Muscle layer of duodenum (tissue), 2 donors: Measurements from ENCODE around the gene CLK1.
"Not testable (repeated sequence)": the region's sequence is repeated elsewhere in the genome, so short reads cannot be mapped to it uniquely, and the experiment has no call there.

Experiments used
- H3K27ac ChIP-seq: one replicate; pipeline ENCODE4 v1.7.0; 2013; ENCODE audit warnings: mild to moderate bottlenecking, low read length
- H3K27me3 ChIP-seq: one replicate; pipeline ENCODE4 v1.7.0; 2013; ENCODE audit warnings: low read depth, mild to moderate bottlenecking, control low read depth, low read length
- H3K36me3 ChIP-seq, 2 donors: one replicate each; pipeline ENCODE4 v1.7.0; 2013; ENCODE audit warnings: low read length in 2 of 2, control low read depth in 1 of 2, mild to moderate bottlenecking in 1 of 2; ENCODE audit not compliant: insufficient read depth in 2 of 2, control insufficient read depth in 1 of 2
- H3K4me1 ChIP-seq, 2 donors: one replicate each; pipeline ENCODE4 v1.7.0; 2013; ENCODE audit warnings: low read length in 2 of 2, mild to moderate bottlenecking in 2 of 2, control low read depth in 1 of 2, moderate library complexity in 1 of 2; ENCODE audit not compliant: insufficient read depth in 2 of 2, control insufficient read depth in 1 of 2
- H3K4me3 ChIP-seq, 2 donors: one replicate each; pipeline ENCODE4 v1.7.0; 2013; ENCODE audit warnings: low read length in 2 of 2, low read depth in 1 of 2, mild to moderate bottlenecking in 1 of 2
- H3K9me3 ChIP-seq, 2 donors: one replicate each; pipeline ENCODE4 v1.7.0; 2013; ENCODE audit warnings: low read length in 2 of 2, control low read depth in 1 of 2, mild to moderate bottlenecking in 1 of 2; ENCODE audit not compliant: control insufficient read depth in 1 of 2
- donor health status: healthy.

Gene CLK1

GRCh38 chr2:200864176-200865034, at the start of gene CLK1:
Gene CLK1, minus strand, starts transcription at chr2:200864658. Its CDS starts 2,796 bp downstream, at chr2:200861862.
- Histone ChIP-seq H3K27me3 (no peaks in the 10 kb centered on the region), H3K27ac (peak within 1 kb of the TSS; percentile 100), H3K4me3 (peak within 1 kb of the TSS; percentile 87 to 99), H3K4me1 (peaks cover 5 to 27% of the 10 kb centered on the region in 2 donors), H3K36me3 (peaks cover 9 to 22% of the 10 kb centered on the region in 2 donors), H3K9me3 (no peaks in the 10 kb centered on the region)

GRCh38 chr2:200913654-200914053, 49.2 kb upstream of the CLK1 start:
- H3K27ac ChIP-seq, result no peak overlapping the region
- no peaks in the 10 kb centered on the region for H3K4me1 ChIP-seq
- no peaks in the 10 kb centered on the region for H3K27me3 ChIP-seq
- H3K4me3 ChIP-seq, result no peak overlapping the region
- no peaks in the 10 kb centered on the region for H3K9me3 ChIP-seq
- peaks cover 46 to 65% of the 10 kb centered on the region in 2 donors for H3K36me3 ChIP-seq

DNA sequence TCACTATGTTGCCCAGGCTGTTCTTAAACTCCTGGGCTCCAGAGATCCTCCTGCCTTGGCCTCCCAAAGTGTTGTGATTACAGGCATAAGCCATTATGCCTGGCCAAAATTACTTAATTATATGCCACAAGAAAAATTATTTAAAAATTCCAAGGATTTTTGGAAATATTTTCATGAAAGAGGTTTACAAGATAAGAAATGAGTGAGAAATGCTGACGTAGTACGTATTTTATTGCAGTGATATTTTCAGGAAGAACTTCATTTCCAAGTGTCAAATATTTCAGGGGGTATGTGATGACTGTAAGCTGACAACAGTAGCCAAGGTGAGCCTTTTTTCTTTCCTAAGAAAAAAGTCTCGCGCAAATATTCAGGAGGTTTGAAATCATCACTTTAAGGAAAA, 45.5 kb upstream of the CLK1 start:
- no peak overlapping the region for H3K27ac ChIP-seq
- no peaks in the 10 kb centered on the region for H3K9me3 ChIP-seq
- no peak overlapping the region for H3K4me3 ChIP-seq
- peaks cover 36 to 44% of the 10 kb centered on the region in 2 donors for H3K36me3 ChIP-seq
- no peaks in the 10 kb centered on the region for H3K4me1 ChIP-seq
- H3K27me3 ChIP-seq, result no peaks in the 10 kb centered on the region

DNA sequence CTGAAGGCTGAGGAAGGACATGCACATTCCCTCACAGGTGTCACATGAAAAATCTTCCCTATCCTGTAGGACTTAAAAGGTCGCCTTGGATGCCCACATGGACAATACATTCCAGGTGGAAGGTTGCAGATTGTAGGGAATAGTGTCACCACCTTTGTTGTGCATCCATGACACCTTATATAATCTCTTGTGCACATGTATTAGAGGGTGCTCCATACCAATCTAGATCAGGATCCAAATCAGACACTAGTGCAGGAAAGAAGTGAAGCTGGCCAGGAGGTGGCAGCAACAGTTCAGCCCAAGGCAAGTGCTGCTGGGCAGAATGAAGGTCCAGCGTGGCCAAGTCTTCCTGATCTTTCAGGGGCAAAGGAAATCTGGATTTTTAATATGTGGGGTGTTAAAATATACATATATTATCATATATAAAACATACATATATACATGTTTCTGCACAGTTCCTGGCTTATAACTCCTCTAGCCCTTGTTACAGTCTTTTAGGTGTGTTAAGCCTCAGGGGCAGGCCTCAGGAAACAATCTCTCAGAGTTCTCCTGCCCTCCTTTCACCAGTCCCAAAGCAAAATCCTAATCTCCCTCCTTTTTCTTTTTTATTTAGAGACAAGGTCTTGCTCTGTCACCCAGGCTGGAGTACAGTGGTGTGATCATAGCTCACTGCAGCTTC, 41.3 kb upstream of the CLK1 start:
- H3K27ac ChIP-seq, result no peak overlapping the region

DNA sequence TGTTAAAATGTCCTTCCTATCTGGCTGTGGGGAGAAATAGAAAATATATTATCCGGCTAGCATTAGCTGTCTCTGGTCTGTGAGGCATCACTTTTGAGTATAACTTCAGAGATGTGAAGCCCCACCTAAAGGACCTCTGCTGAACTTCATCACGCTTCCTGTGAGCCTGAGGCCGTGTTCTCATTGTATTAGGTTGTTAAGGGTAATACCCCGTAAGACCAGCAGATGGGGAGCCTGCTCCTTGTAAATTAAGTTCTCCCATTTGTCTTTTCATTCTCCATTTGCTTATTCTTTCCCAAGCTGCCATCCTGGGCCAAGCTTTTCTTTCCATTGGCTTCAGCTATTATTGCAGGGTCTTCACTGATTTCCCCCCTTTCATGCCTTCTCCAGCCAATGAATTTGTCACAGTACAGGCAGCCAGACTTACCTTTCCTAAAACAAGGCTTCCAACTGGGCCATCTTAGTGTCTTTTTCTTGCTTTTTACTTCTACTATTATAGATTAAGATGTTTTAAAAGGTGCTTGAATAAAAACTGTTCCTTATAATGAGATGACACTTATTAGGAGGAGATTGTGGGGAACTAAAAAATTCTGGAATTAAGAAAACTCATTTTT, 37.1 kb upstream of the CLK1 start:
- no peaks in the 10 kb centered on the region for H3K9me3 ChIP-seq
- H3K27ac ChIP-seq, result no peak overlapping the region
- no peaks in the 10 kb centered on the region for H3K27me3 ChIP-seq
- peaks cover 33 to 48% of the 10 kb centered on the region in 2 donors for H3K36me3 ChIP-seq
- H3K4me1 ChIP-seq, result no peaks in the 10 kb centered on the region
- no peak overlapping the region for H3K4me3 ChIP-seq

More for the DNA sequence above, 41.3 kb upstream of the CLK1 start:
- H3K9me3 ChIP-seq, result no peaks in the 10 kb centered on the region
- H3K27me3 ChIP-seq, result no peaks in the 10 kb centered on the region
- H3K4me3 ChIP-seq, result no peak overlapping the region
- no peaks in the 10 kb centered on the region for H3K4me1 ChIP-seq
- peaks cover 20 to 27% of the 10 kb centered on the region in 2 donors for H3K36me3 ChIP-seq

DNA sequence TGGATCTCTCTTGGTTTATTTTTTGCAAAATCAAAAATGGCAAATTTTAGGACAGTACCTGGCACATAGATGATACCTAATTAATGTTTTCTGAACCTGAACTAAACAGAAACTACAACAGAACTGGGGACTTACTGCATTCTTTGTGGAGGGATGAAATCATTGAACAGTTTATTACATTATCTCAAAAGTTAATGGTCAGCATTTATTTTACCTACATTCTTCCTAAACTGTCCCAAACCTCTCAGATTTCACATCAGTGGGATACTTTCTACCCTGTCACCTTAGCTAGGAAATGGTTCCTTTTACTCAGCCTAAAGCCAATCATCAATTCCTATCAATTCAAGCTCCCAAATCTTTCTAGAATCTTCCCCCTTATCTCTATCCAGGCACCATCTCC, 35.0 kb upstream of the CLK1 start:
- Histone ChIP-seq H3K9me3 (no peaks in the 10 kb centered on the region), H3K4me3 (no peak overlapping the region), H3K4me1 (no peaks in the 10 kb centered on the region), H3K27ac (no peak overlapping the region), H3K27me3 (no peaks in the 10 kb centered on the region), H3K36me3 (peaks cover 44 to 63% of the 10 kb centered on the region in 2 donors)

DNA sequence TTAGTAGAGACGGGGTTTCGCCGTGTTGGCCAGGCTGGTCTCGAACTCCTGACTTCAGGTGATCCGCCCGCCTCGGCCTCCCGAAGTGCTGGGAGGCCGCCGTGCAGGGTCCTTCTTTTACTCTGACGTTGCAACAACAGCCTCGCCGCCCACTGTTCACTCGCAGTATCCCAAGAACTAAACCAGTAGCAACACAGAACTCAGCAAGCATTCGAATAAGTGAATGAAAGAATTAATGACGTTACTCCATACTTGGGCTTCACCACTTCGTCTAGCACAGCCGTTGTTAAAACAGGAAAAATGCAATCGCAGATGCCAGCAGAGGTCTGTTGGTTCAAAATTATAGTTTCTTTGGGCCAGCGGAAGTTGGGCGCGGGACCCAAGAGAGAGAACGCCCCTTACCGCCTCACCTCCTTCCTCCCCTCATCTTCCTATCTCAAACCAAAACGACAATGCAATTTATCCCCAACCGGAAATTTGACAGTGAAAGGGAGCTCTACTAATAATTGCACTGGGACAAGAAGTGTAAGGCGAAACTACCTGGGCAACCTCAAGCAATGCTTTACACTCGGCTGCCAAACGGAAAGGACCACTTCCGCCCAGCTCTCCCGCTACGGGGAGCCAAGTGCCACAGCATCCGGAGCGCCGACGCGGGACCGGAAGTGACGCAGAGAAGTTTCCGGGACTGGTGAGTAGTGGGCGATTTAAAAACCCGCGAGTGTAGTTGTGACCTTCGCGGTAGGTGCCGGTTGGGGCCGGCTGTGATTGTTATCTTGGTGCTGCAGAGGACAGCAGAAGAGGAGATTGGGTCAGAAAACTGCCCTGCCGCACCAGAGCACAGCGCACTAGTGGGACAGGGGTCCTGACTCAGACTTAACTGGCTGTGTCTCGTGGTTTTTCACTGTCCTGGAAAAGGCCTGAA, 24.5 kb upstream of the CLK1 start, which contains the start of the genes NIF3L1 and PPIL3:
Gene NIF3L1, plus strand, starts transcription at position 668 of the 922 bp plus-strand sequence. CDS start 2,573 bp downstream, outside the sequence.
Gene PPIL3, minus strand, starts transcription at position 374 of the 922 bp plus-strand sequence. CDS start 1,462 bp downstream, outside the sequence.
- peaks cover 0 to 24% of the 10 kb centered on the region in 2 donors for H3K4me1 ChIP-seq
- H3K4me3 ChIP-seq, result peak within 1 kb of the TSS; percentile 83 to 99
- H3K9me3 ChIP-seq, result no peaks in the 10 kb centered on the region
- peaks cover 9 to 17% of the 10 kb centered on the region in 2 donors for H3K36me3 ChIP-seq
- H3K27ac ChIP-seq, result peak within 1 kb of the TSS; percentile 100
- no peaks in the 10 kb centered on the region for H3K27me3 ChIP-seq

DNA sequence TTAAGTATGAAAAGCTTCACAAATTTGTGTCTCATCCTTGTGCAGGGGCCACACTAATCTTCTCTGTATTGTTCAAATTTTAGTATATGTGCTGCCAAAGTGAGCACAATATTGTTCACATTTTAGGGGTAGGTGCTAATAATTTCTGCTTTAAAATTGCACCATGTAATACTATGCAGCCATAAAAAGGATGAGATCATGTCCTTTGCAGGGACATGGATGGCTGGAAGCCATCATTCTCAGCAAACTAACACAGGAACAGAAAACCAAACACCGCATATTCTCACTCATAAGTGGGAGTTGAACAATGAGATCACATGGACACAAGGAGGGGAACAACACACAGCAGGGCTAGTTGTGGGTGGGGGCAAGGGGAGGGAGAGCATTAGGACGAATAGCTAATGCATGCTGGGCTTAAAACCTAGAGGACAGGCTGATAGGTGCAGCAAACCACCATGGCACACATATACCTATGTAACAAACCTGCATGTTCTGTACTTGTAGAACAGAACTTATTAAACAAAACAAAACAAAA, 17.3 kb upstream of the CLK1 start:
- not testable (repeated sequence) for H3K27me3 ChIP-seq, H3K27ac ChIP-seq, H3K4me1 ChIP-seq, H3K4me3 ChIP-seq, H3K9me3 ChIP-seq
- H3K36me3 ChIP-seq, result peaks cover 36 to 49% of the 10 kb centered on the region in 2 donors

GRCh38 chr2:200878289-200878880, 13.9 kb upstream of the CLK1 start:
- Histone ChIP-seq H3K36me3 (peaks cover 33 to 64% of the 10 kb centered on the region in 2 donors), H3K4me1 (no peaks in the 10 kb centered on the region), H3K27me3 (no peaks in the 10 kb centered on the region), H3K4me3 (no peak overlapping the region), H3K9me3 (no peaks in the 10 kb centered on the region), H3K27ac (no peak overlapping the region)

DNA sequence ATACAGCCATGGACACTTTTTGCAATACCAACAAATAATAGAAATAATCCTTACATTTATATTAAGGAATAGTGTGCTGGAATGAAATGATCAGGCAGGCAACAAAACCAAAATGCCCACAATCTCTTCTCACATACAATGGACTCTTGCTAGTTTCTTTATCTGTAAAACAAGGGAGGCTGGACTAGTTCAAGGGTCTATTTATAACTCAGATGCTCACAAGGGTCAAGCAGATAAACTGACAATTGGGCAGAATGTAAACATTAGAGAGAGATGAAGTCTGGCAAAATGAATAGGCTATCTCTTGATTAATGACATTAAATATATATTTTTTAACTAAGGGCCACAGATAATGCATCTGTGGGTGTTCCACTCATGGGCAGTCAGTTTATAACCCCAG, 13.0 kb upstream of the CLK1 start:
- H3K27me3 ChIP-seq, result no peaks in the 10 kb centered on the region
- H3K4me3 ChIP-seq, result no peak overlapping the region
- no peak overlapping the region for H3K27ac ChIP-seq
- peaks cover 32 to 65% of the 10 kb centered on the region in 2 donors for H3K36me3 ChIP-seq
- no peaks in the 10 kb centered on the region for H3K9me3 ChIP-seq
- no peaks in the 10 kb centered on the region for H3K4me1 ChIP-seq
